ENCODE data around the gene U2SURP. TPM values are rescaled to one million over a fixed set of nuclear protein-coding genes. Genes with fewer than 3 reads are reported as not detected.
A peak's percentile ranks its signal among the peaks of the same experiment; 100 is the strongest.

U2SURP gene
- 20.6 and 22.5 TPM in 2 replicates for total RNA-seq

- DNase-seq (ENCODE audit: low read depth in 2 of 2) = peak; percentile 93 to 97
Measured at GRCh38 chr3:143001369-143002082, at the start of gene U2SURP. TSS of gene U2SURP (plus strand) at chr3:143001570. CDS start at chr3:143001629, 59 bp downstream.

GRCh38 chr3:142951794-142952193, 49.6 kb upstream of the U2SURP start:
- no peak for DNase-seq (ENCODE audit: low read depth in 2 of 2)

- DNase-seq (ENCODE audit: low read depth in 2 of 2) = no peak
Measured at GRCh38 chr3:142952272-142953193, 48.8 kb upstream of the U2SURP start.

DNA sequence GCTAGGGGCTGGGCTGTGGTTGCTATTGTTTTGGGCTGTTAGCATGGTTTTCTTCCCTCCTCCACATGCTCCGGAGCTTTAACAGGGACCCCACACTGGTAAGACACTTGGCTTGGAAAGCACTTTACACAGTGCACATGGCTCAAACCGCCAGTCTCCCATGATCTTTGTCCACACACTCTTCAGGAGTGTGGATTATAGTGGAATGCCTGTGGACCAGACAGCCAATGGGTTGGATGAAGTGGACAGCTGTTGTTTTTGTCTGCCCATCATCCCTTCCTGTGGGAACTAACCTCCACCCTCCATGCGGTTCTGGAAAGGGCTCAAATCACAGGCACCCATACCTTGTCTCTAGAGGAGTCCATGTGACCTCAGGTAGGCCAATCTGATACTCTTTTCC, 47.9 kb upstream of the U2SURP start:
- no peak for DNase-seq (ENCODE audit: low read depth in 2 of 2)

DNA sequence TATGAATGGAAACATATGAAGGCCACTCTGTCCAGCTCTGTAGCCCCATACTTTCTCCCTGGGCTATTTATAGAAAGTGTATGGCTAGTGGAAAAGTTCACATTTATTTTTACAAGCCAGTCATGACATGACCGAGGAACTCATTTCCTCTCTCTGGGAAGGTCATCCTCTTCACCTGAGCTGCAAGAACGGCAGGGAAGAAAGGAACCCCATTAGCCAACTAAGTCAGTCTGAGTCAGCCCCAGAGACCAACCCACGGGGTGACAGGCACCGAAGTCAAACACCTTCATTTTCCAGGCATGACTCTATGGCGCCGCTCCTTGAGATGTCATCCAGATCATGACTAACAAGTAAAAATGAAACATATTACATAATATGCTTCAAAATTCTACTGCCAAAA, 42.7 kb upstream of the U2SURP start:
- no peak for DNase-seq (ENCODE audit: low read depth in 2 of 2)

- no peak for DNase-seq (ENCODE audit: low read depth in 2 of 2)
Measured at GRCh38 chr3:142960322-142960850, 41.0 kb upstream of the U2SURP start.

DNA sequence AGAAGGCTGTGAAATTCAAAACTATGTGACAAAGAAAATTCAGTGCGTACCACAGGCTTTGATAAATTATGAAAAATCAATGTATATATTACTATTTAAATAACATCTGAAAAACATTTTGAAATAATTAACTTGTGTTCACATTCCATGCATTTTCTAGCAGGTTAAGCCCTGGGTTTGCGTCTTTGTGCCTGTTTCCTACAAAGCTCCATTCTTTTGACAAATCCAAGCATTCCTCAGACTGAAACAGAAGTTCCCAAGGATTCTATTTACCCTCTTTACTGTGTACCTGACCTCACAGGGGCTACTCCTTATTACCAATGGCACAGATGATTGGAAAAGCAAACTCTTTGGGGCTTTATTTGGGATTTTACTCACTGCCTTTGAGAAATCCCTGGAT, 39.8 kb upstream of the U2SURP start:
- no peak for DNase-seq (ENCODE audit: low read depth in 2 of 2)

GRCh38 chr3:142962175-142962519, 39.2 kb upstream of the U2SURP start:
- DNase-seq (ENCODE audit: low read depth in 2 of 2) = no peak

DNA sequence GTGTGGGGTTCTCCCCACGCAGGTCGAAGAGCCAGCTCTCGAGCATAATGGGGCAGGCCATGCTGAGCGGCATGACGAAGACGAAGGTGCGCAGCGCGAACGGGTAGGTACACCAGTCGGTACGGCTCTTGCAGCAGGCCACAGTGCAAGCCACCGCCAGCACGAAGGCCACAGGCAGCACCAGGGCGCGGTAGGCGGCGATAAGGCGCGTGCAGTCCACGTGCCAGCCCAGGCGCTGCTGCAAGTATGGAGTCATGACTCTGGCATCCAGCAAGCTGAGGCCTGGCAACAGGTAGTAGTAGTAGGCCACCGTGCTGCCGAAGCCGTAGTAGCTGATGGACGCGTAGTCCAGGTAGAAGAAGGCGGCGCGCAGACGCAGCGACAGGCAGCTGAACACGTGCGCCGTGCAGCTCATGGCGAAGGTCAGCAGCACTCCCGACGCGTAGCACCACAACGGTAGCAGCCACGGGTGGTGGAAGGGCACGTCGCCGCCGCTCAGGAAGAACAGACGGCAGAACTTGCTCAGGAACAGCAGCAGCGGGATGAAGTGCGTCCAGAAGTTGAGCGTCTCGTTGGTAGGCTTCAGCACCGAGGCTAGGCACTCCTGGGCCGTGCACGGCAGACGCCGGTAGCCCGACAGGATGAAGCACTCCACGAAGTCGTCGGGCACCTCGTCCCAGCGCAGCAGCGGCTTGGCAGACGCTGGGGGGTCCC, 38.7 kb upstream of the U2SURP start:
- DNase-seq (ENCODE audit: low read depth in 2 of 2) = no peak

DNA sequence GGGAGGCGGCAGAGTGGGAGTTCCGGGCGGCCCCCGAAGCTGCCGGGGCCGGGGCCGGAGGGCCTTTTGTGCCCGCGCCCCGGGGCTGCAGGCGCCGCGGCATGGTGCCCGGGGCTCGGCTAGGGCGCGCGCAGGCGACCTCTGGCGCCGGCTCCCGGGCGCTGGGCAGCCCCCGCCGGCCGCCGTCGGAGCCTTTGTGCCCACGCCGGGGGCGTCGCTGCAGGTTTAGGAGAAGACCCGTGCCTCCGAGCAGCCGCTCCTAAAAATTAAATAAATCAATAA, 38.2 kb upstream of the U2SURP start:
- no peak for DNase-seq (ENCODE audit: low read depth in 2 of 2)

GRCh38 chr3:142963516-142964448, 37.6 kb upstream of the U2SURP start, which contains the start of gene PAQR9:
TSS of gene PAQR9 (minus strand) at chr3:142963674. CDS start at chr3:142963336, 338 bp downstream.
- peak in 1 of 2 donors; percentile 10 for DNase-seq (ENCODE audit: low read depth in 2 of 2)

- no peak for DNase-seq (ENCODE audit: low read depth in 2 of 2)
Measured at GRCh38 chr3:142965581-142965980, 35.8 kb upstream of the U2SURP start.

DNA sequence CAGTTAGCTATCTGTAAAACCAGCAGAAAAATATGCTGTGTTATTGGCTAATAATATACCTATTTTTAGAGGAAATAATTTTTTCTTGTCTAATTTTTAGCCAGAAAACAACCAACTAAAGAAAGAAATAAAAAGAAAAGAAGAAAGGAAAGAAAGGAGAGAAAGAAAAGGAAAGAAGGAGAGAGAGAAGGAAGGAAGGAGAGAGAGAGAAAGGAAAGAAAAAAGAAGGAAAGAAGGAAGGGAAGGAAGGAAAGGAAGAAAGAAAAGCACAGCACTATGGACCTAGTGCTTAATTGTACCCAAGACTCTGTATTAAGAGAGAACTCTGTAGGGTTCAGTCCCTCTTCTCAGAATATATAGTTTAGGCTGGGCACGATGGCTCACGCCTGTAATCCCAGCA, 34.6 kb upstream of the U2SURP start:
- no peak for DNase-seq (ENCODE audit: low read depth in 2 of 2)

- DNase-seq (ENCODE audit: low read depth in 2 of 2) = no peak
Measured at GRCh38 chr3:142968319-142969025, 32.9 kb upstream of the U2SURP start.

DNA sequence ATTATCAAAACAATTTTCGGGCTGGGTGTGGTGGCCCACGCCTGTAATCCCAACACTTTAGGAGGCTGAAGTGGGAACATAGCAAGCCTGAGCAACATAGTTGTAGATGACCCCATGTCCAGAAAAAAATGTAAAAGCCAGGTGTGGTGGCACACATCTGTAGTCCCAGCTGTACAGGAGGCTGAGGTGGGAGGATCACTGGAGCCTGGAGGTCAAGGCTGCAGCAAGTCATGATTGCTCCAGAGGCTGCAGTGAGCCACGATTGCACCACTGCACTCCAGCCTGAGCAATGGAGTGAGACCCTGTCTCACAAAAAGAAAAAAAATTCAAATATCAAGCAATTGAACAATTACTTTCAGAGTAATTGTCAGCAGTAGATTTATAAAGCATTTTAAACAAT, 29.9 kb upstream of the U2SURP start:
- DNase-seq (ENCODE audit: low read depth in 2 of 2) = no peak

- no peak for DNase-seq (ENCODE audit: low read depth in 2 of 2)
Measured at GRCh38 chr3:142972092-142972753, 29.1 kb upstream of the U2SURP start.

- no peak for DNase-seq (ENCODE audit: low read depth in 2 of 2)
Measured at GRCh38 chr3:142973217-142974009, 28.0 kb upstream of the U2SURP start.

DNA sequence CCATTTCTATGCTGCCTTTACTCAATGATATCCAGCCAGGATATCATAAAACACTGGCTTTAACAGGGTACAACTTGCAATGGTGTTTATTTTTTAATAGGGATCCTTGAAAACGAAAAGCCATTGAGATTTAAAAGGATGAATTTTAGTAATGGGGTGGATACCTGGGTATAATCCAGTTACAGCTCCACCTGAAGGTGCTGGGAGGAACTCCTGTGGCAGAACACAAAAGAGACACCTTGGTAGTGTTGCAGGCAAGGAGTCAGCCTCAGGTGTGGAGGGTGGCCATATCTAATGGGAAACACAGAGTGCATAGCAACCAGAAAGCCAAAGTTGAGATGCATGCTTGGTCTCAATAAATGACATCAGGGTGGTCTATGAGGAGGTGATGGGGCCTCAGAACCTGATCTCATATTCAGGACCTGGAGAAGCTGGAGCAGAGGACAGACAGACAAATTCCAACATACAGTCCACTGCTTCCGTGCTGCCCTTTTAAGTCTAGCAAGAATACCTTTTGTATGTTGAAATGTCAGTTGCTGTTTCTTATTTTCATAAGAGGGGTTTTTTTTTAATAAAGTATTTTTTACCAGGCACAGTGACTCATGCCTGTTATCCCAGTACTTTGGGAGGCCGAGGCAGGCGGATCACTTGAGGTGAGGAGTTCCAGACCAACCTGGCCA, 25.9 kb upstream of the U2SURP start:
- no peak for DNase-seq (ENCODE audit: low read depth in 2 of 2)

All from dermis microvascular lymphatic vessel endothelial cell (primary cell).